HEK293T (cell line): ENCODE data around the gene FNDC1.

Experiments used
- BHLHE40 ChIP-seq: fragments of 450-650 bp; IDR thresholded peaks from 2 replicates; pipeline ENCODE4 v1.6.1; 2016; ENCODE audit warnings: mild to moderate bottlenecking, moderate library complexity, borderline replicate concordance
- FOXK2 ChIP-seq: fragments of 450-650 bp; IDR thresholded peaks from 2 replicates; pipeline ENCODE4 v1.6.1; 2016; ENCODE audit warnings: mild to moderate bottlenecking
- FOXM1 ChIP-seq: fragments of 450-650 bp; IDR thresholded peaks from 2 replicates; pipeline ENCODE4 v1.6.1; 2017; ENCODE audit warnings: mild to moderate bottlenecking, borderline replicate concordance
- SP1 ChIP-seq: fragments of 450-650 bp; IDR thresholded peaks from 2 replicates; pipeline ENCODE4 v1.6.1; 2017

- TF ChIP-seq FOXK2 = no peak
- TF ChIP-seq BHLHE40 = no peak
- TF ChIP-seq FOXM1 = no peak
- TF ChIP-seq SP1 = no peak
These were observed 21.3 kb downstream of the FNDC1 start for GRCh38 chr6:159190460-159190859.
